Body of pancreas (tissue), 4 donors: ENCODE measurements around the gene DNAH8. TPM values are rescaled to one million over a fixed set of nuclear protein-coding genes. Genes with fewer than 3 reads are reported as not detected.
"Not testable (repeated sequence)": the region's sequence is repeated elsewhere in the genome, so short reads cannot be mapped to it uniquely, and the experiment has no call there.

Experiments used
- ATAC-seq: fragments of 150-250 bp; one replicate; pipeline ENCODE4 v1.9.1; 2016
- DNase-seq, 4 donors: peaks; one replicate each; pipeline ENCODE4 v3.0.0-alpha.2; 2019
- H3K27ac ChIP-seq, 4 donors: fragments of 200-600 bp; sonication (generic); 1 replicate in 3 of 4; 2 replicates in 1 of 4; pipeline versions ENCODE4 v1.5.1 to v1.6.1; 2016 to 2019; ENCODE audit warnings: mild to moderate bottlenecking in 1 of 4, mixed read lengths in 1 of 4, moderate library complexity in 1 of 4
- H3K27me3 ChIP-seq, 2 donors: fragments of 200-600 bp; sonication (generic); one replicate each; pipeline ENCODE4 v1.6.0; 2016; ENCODE audit warnings: mild to moderate bottlenecking in 1 of 2
- H3K36me3 ChIP-seq, 2 donors: fragments of 200-600 bp; sonication (generic); replicated peaks in 1 of 2; 2 replicates each; pipeline ENCODE4 v1.5.1; 2016; ENCODE audit warnings: low read depth in 2 of 2; ENCODE audit not compliant: insufficient read depth in 1 of 2
- H3K4me1 ChIP-seq: fragments of 200-600 bp; sonication (generic); one replicate; pipeline ENCODE4 v1.6.0; 2016
- H3K4me3 ChIP-seq, 2 donors: fragments of 200-600 bp; sonication (generic); 1 replicate in 1 of 2; 2 replicates in 1 of 2; pipeline ENCODE4 v1.5.1; 2016 to 2019
- H3K9me3 ChIP-seq, 3 donors: fragments of 200-600 bp; sonication (generic); 1 replicate in 2 of 3; 2 replicates in 1 of 3; pipeline ENCODE4 v1.5.1; 2016
- POLR2A ChIP-seq, 3 donors: fragments of 450-650 bp; IDR thresholded peaks; one replicate each; pipeline ENCODE4 v1.6.1; 2016; ENCODE audit warnings: antibody characterized with exemption in 3 of 3, mild to moderate bottlenecking in 2 of 3
- WGBS, 2 donors: methylation state at CpG; one replicate each; pipeline ENCODE4 v1.1.5; 2017; 5-methylcytosine and 5-hydroxymethylcytosine counted together
- intact Hi-C: fragments of 100-400 bp; cut with DNase I; formaldehyde crosslinking; loops from one replicate; pipeline ENCODE4 v1.15.1; 2023
- total RNA-seq, 2 donors: library from RNA; depleted of rRNA; stranded (reverse); fragments of >200 nt; gene quantifications; one replicate each; pipeline ENCODE4 v1.1.0, GENCODE V29; 2016
- TF ChIP-seq, protein P1 (sequence below), 7 experiments: fragments of 450-650 bp in 4 of 7; fragments of 200-600 bp in 3 of 7; sonication (generic) in 3 of 7; IDR thresholded peaks; one replicate each; pipeline ENCODE4 v1.5.1; 2016 to 2019; ENCODE audit warnings: antibody characterized with exemption in 7 of 7

The DNAH8 gene
- total RNA-seq, 2 donors from 2014 or later: not detected

DNA sequence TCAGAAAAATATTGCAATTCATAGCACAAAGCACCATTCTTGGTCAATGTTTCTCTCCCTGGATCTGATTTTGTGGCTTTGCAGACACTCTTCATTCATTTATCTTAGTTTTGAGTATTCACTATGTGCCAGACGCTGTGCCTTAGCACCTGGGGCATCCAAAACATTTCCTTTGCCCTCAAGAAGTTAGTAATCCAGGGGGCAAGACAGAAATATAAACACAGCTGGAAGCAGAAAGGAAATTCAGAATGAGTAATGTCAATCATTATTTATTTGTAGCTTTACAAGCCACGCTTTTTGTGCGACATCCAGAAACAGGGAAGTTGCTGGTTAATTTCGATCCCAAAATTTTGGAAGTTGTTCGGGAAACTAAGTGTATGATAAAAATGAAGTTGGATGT lies 71.4 kb downstream of the DNAH8 start:
- no peak for TF ChIP-seq POLR2A (IDR thresholded peaks at IDR 0.05)
- TF ChIP-seq, protein P1, sequence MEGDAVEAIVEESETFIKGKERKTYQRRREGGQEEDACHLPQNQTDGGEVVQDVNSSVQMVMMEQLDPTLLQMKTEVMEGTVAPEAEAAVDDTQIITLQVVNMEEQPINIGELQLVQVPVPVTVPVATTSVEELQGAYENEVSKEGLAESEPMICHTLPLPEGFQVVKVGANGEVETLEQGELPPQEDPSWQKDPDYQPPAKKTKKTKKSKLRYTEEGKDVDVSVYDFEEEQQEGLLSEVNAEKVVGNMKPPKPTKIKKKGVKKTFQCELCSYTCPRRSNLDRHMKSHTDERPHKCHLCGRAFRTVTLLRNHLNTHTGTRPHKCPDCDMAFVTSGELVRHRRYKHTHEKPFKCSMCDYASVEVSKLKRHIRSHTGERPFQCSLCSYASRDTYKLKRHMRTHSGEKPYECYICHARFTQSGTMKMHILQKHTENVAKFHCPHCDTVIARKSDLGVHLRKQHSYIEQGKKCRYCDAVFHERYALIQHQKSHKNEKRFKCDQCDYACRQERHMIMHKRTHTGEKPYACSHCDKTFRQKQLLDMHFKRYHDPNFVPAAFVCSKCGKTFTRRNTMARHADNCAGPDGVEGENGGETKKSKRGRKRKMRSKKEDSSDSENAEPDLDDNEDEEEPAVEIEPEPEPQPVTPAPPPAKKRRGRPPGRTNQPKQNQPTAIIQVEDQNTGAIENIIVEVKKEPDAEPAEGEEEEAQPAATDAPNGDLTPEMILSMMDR (IDR thresholded peaks at IDR 0.05): no peak
- H3K9me3 ChIP-seq: no peaks in the 10 kb centered on the region
- H3K4me1 ChIP-seq: no peaks in the 10 kb centered on the region
- WGBS, 2 donors: 70 to 86% methylated on average over 5 of the region's 5 CpGs
- H3K36me3 ChIP-seq: no peaks in the 10 kb centered on the region
- ATAC-seq (no peak), DNase-seq (no peak)
- intact Hi-C loops: no loop called here
- no peak overlapping the region for H3K27ac ChIP-seq
- no peak overlapping the region for H3K4me3 ChIP-seq
- H3K27me3 ChIP-seq: no peaks in the 10 kb centered on the region

DNA sequence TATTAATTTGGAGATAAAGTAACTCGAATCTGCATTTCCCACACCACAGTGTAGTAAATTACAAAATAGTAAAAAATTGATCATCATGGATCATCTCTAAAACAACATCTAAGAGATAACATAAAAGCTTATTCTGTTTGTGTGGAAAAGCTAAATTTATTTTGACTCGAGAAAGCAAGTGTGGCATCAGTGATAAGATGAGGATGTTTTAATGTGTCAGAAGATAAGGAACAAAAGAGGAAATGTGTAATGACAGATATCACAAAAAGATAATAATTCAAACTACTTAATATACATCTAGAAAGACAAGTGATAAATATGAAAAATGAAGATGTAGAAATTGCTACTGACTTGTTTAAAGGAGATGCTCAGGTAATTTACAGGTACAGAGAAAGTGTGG lies 74.1 kb downstream of the DNAH8 start:
- ATAC-seq (no peak), DNase-seq (no peak)
- Histone ChIP-seq H3K27me3 (no peaks in the 10 kb centered on the region), H3K4me1 (no peaks in the 10 kb centered on the region), H3K36me3 (no peaks in the 10 kb centered on the region), H3K4me3 (no peak overlapping the region), H3K27ac (no peak overlapping the region), H3K9me3 (no peaks in the 10 kb centered on the region)
- TF ChIP-seq POLR2A (IDR thresholded peaks at IDR 0.05): no peak
- TF ChIP-seq, protein P1 (IDR thresholded peaks at IDR 0.05): no peak
- intact Hi-C loops: no loop called here
- 15 to 40% methylated on average over 2 of the region's 2 CpGs for WGBS, 2 donors

DNA sequence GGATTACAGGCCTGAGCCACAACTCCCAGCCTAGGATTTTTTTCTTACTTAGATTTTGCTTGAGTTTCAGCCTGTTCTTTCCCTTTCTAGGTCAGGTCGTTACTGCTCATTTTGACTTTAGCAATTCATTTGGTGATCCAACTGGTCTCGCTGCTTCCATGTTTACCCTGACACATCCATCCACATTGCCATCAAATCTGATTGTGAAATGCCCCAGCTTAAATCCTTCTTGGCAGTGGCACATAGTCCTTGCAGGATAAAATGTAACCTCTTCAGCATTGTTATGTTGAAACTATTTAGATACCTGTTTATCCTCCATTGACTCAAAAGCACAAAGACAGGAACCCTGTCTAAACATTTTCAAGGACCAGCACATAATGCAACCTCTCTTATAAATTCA lies 77.2 kb downstream of the DNAH8 start:
- peaks cover 5% of the 10 kb centered on the region for H3K4me1 ChIP-seq
- H3K27ac ChIP-seq: no peak overlapping the region
- intact Hi-C loops: no loop called here
- H3K27me3 ChIP-seq: no peaks in the 10 kb centered on the region
- no peak for TF ChIP-seq POLR2A (IDR thresholded peaks at IDR 0.05)
- TF ChIP-seq, protein P1 (IDR thresholded peaks at IDR 0.05): no peak
- H3K36me3 ChIP-seq: no peaks in the 10 kb centered on the region
- 53 to 86% methylated on average over 2 of the region's 2 CpGs for WGBS, 2 donors
- DNase-seq (no peak), ATAC-seq (no peak)
- H3K9me3 ChIP-seq: no peaks in the 10 kb centered on the region
- H3K4me3 ChIP-seq: no peak overlapping the region

DNA sequence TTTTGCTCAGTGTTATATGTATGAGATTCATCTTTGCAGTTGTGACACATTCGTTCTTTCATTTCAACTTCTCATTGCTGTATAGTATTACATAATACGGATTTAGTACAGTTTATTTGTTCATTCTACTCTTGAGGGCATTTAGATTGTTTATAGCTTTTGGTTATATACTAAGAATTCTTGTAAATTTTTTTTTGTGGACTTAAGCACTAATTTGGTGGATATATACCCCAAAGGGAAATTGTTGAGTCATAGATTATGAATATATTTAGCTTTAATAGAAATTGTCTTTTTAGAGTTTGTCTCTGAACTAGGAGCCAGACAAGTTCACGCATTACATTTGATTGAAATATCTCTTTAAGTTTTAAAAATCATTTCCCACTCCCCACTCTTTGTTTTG lies 79.6 kb downstream of the DNAH8 start:
- Histone ChIP-seq H3K27ac (no peak overlapping the region), H3K4me3 (no peak overlapping the region), H3K27me3 (no peaks in the 10 kb centered on the region), H3K36me3 (no peaks in the 10 kb centered on the region), H3K4me1 (peaks cover 5% of the 10 kb centered on the region), H3K9me3 (no peaks in the 10 kb centered on the region)
- 58 to 70% methylated on average over 3 of the region's 3 CpGs for WGBS, 2 donors
- TF ChIP-seq, protein P1 (IDR thresholded peaks at IDR 0.05): no peak
- no peak for TF ChIP-seq POLR2A (IDR thresholded peaks at IDR 0.05)
- DNase-seq (no peak), ATAC-seq (no peak)
- intact Hi-C loops: no loop called here

DNA sequence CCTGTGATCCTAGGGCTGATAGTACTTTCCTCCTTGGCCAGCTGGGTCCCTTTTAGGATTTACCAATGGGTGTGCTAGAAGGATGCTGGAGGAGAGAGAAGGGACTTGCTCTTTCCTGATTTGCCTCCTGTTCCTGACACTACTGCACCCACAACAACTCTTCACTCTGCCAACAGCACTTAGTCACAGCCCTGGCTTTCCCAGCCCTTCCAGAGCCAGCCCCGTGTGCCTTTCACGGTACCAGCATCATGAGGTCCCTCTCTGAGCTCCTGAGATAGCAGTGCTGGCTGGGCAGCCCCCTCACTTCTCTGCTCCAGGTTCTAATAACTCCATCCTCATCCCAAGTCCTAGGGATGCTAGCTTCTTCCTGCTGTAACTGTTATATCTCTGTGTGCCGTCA lies 80.9 kb downstream of the DNAH8 start:
- Histone ChIP-seq H3K4me1 (peaks cover 5% of the 10 kb centered on the region), H3K36me3 (no peaks in the 10 kb centered on the region), H3K9me3 (no peaks in the 10 kb centered on the region), H3K27ac (peak overlapping the region in 1 of 4 donors; percentile 64), H3K27me3 (no peaks in the 10 kb centered on the region), H3K4me3 (no peak overlapping the region)
- intact Hi-C loops: no loop called here
- DNase-seq: no peak
- no peak for ATAC-seq
- TF ChIP-seq, protein P1 (IDR thresholded peaks at IDR 0.05): no peak
- no peak for TF ChIP-seq POLR2A (IDR thresholded peaks at IDR 0.05)
- WGBS, 2 donors: 59 to 64% methylated on average over 3 of the region's 3 CpGs

DNA sequence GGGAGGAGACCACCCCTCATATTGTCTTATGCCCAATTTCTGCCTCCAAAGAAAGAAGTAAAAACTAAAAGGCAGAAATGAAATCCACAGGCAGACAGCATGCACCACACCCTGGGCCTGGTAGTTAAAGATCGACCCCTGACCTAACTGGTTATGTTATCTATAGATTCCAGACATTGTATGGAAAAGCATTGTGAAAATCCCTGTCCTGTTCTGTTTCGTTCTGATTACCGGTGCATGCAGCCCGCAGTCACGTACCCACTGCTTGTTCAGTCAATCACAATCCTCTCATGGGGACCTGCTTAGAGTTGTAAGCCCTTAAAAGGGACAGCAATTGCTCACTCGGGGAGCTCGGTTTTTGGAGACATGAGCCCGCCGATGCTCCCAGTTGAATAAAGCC lies 81.3 kb downstream of the DNAH8 start:
- DNase-seq, H3K27me3 ChIP-seq, intact Hi-C loops, H3K36me3 ChIP-seq, H3K4me3 ChIP-seq, H3K4me1 ChIP-seq, H3K9me3 ChIP-seq: not testable (repeated sequence)
- H3K27ac ChIP-seq: peak overlapping the region in 2 of 4 donors; percentile 36 to 64
- WGBS, 2 donors: 25 to 31% methylated on average over 9 of the region's 9 CpGs
- peak; percentile 21 for ATAC-seq
